ENCODE data around the gene TRIP10. TPM values are rescaled to one million over a fixed set of nuclear protein-coding genes. Genes with fewer than 3 reads are reported as not detected.

The TRIP10 gene
- total RNA-seq, 1 donor from 2014 or later = 16.7 TPM

DNA sequence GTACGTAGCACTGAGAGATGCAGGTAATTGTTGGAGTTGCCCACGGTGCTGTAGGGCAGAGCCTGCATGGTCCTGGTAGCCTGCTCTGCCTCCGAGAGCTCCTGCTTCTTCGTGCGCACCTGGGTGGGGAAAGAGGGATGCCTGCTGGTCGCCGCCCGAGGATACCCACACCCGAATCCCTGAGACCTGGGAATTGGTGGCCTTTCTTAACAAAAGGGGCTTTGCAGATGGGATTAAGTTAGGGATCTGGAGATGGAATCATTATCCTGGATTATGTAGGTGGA is 28.5 kb upstream of the TRIP10 start:
- Mint-ChIP-seq H3K27ac (ENCODE audit: unreplicated experiment) (no peak overlapping the region), H3K36me3 (ENCODE audit: unreplicated experiment) (peaks cover 6% of the 10 kb centered on the region), H3K27me3 (ENCODE audit: unreplicated experiment) (peaks cover 17% of the 10 kb centered on the region), H3K4me3 (ENCODE audit: unreplicated experiment) (peak overlapping the region; percentile 32), H3K9me3 (ENCODE audit: unreplicated experiment) (peaks cover 8% of the 10 kb centered on the region), H3K4me1 (ENCODE audit: low read depth, unreplicated experiment) (peaks cover 8% of the 10 kb centered on the region)
- TF ChIP-seq, protein P1, sequence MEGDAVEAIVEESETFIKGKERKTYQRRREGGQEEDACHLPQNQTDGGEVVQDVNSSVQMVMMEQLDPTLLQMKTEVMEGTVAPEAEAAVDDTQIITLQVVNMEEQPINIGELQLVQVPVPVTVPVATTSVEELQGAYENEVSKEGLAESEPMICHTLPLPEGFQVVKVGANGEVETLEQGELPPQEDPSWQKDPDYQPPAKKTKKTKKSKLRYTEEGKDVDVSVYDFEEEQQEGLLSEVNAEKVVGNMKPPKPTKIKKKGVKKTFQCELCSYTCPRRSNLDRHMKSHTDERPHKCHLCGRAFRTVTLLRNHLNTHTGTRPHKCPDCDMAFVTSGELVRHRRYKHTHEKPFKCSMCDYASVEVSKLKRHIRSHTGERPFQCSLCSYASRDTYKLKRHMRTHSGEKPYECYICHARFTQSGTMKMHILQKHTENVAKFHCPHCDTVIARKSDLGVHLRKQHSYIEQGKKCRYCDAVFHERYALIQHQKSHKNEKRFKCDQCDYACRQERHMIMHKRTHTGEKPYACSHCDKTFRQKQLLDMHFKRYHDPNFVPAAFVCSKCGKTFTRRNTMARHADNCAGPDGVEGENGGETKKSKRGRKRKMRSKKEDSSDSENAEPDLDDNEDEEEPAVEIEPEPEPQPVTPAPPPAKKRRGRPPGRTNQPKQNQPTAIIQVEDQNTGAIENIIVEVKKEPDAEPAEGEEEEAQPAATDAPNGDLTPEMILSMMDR (IDR thresholded peaks at IDR 0.05; ENCODE audit: partially characterized antibody, unreplicated experiment) = no peak
- DNase-seq = no peak

DNA sequence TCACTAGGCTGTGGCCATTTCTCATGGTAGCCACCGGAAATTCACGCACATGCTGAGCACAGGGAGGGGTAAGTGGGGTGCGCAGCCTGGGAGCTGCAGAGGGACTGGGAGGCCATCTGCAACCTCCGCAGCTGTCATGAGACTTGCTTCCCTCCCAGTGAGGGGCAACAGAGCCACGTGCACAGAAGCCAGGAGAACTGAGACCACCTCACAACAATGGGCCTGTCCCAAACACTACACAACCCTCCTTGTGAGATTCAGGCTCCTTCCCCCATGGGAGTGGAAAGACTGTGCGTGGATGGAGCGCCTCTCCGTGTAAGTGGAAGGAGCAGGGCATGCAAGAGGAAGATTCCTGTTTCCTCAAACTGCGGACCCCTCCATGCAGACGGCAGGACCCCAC is 27.9 kb upstream of the TRIP10 start:
- Mint-ChIP-seq H3K4me1 (ENCODE audit: low read depth, unreplicated experiment) (peaks cover 8% of the 10 kb centered on the region), H3K9me3 (ENCODE audit: unreplicated experiment) (peaks cover 8% of the 10 kb centered on the region), H3K4me3 (ENCODE audit: unreplicated experiment) (no peak overlapping the region), H3K27me3 (ENCODE audit: unreplicated experiment) (peaks cover 13% of the 10 kb centered on the region), H3K36me3 (ENCODE audit: unreplicated experiment) (peaks cover 6% of the 10 kb centered on the region), H3K27ac (ENCODE audit: unreplicated experiment) (no peak overlapping the region)
- TF ChIP-seq, protein P1 (IDR thresholded peaks at IDR 0.05; ENCODE audit: partially characterized antibody, unreplicated experiment) = no peak
- DNase-seq = no peak

DNA sequence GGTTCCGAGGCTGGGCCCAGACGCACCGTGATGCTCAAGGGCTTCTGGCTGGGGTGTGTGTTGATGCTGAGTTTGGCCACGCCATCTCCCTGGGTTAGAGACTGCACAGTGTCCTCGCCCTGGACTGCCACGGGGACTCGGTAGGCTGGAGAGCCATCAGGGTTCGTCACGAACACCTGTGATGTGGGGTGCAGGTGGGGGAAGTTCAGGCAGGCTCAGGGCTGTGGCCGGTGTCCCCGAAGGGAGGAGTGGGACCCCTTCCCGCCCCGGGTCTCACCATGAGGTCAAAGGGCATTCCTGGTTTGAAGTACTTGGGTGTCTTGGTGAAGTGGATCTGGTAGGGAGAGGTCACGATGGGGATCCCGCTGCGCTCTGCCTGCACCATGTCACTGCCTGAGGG is 27.2 kb upstream of the TRIP10 start:
- Mint-ChIP-seq H3K27me3 (ENCODE audit: unreplicated experiment) (peaks cover 13% of the 10 kb centered on the region), H3K36me3 (ENCODE audit: unreplicated experiment) (peaks cover 6% of the 10 kb centered on the region), H3K9me3 (ENCODE audit: unreplicated experiment) (peaks cover 8% of the 10 kb centered on the region), H3K4me3 (ENCODE audit: unreplicated experiment) (no peak overlapping the region), H3K4me1 (ENCODE audit: low read depth, unreplicated experiment) (peaks cover 8% of the 10 kb centered on the region), H3K27ac (ENCODE audit: unreplicated experiment) (no peak overlapping the region)
- DNase-seq = no peak
- TF ChIP-seq, protein P1 (IDR thresholded peaks at IDR 0.05; ENCODE audit: partially characterized antibody, unreplicated experiment) = no peak

DNA sequence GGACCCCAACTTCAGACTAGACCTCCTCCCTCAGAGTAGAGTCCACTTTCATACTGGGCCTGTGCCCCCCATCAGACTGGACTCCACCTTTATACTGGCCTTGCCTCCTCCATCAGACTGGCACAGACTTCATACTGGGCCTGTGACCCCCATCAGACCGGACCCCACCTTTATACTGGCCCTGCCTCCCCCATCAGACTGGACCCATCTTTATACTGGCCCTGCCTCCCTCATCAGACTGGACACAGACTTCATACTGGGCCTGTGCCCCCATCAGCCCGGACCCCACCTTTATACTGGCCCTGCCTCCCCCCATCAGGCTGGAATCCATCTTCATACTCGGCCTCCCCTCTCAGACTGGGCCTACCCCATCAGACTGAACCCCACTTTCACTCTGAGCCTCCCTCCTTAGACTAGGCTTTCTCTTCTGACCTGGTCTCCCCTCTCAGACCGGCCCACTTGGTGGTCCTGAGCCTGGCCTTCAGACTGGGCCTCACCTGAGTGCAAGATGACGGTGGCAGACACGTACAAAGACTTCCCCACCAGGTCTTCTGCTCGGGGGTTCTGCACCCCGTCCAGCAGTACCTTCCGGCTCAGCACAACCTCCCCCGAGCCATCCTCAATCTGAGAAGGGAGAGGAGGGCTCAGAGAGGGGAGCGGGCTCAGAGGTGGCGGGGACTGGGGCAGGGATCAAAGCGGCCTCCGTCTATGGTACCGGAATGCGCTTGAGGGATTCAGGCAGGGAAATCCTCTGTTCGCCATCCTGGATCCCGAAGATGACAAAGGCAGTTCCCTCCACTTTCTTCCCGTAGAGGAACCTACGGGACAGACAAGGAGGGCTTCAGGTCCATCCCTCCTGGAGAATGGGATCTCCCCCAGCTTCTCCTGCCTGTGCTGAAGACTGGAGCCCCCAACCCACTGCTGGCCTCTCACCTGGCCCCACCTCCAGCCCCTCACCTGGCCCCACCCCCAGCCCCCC is 26.5 kb upstream of the TRIP10 start:
- Mint-ChIP-seq H3K27ac (ENCODE audit: unreplicated experiment) (no peak overlapping the region), H3K4me3 (ENCODE audit: unreplicated experiment) (no peak overlapping the region), H3K36me3 (ENCODE audit: unreplicated experiment) (peaks cover 12% of the 10 kb centered on the region), H3K4me1 (ENCODE audit: low read depth, unreplicated experiment) (peaks cover 11% of the 10 kb centered on the region), H3K9me3 (ENCODE audit: unreplicated experiment) (peaks cover 10% of the 10 kb centered on the region), H3K27me3 (ENCODE audit: unreplicated experiment) (peaks cover 19% of the 10 kb centered on the region)
- TF ChIP-seq, protein P1 (IDR thresholded peaks at IDR 0.05; ENCODE audit: partially characterized antibody, unreplicated experiment) = no peak
- DNase-seq = no peak

Measured in glutamatergic neuron (in vitro differentiated cells).